Osteoblast (primary cell): ENCODE data around the gene ZNF467. TPM values are rescaled to one million over a fixed set of nuclear protein-coding genes. Genes with fewer than 3 reads are reported as not detected.

Experiments used
- DNase-seq: peaks from one replicate; pipeline ENCODE4 v3.0.0; 2011; ENCODE audit warnings: low spot score, mixed read lengths; ENCODE audit not compliant: insufficient read length; ENCODE audit errors: missing footprints
- H2AFZ ChIP-seq: 2 replicates; pipeline ENCODE4 v1.6.0; 2011; ENCODE audit warnings: mild to moderate bottlenecking, low read length
- H3K27ac ChIP-seq: 2 replicates; pipeline ENCODE4 v1.5.1; 2011; ENCODE audit warnings: mild to moderate bottlenecking, low read depth, low read length, moderate library complexity
- H3K27me3 ChIP-seq: 2 replicates; pipeline ENCODE4 v1.6.0; 2012; ENCODE audit warnings: mild to moderate bottlenecking, control low read depth, inconsistent platforms, low read length, moderate library complexity; ENCODE audit not compliant: insufficient read depth
- H3K36me3 ChIP-seq: 2 replicates; pipeline ENCODE4 v1.5.1; 2011; ENCODE audit warnings: mild to moderate bottlenecking, low read length, control low read depth, moderate library complexity; ENCODE audit not compliant: insufficient read depth
- H3K4me1 ChIP-seq: 2 replicates; pipeline ENCODE4 v1.5.1; 2011; ENCODE audit warnings: mild to moderate bottlenecking, low read length, control low read depth, moderate library complexity; ENCODE audit not compliant: insufficient read depth
- H3K4me2 ChIP-seq: 2 replicates; pipeline ENCODE4 v1.6.0; 2011; ENCODE audit warnings: mild to moderate bottlenecking, low read length; ENCODE audit not compliant: insufficient read depth
- H3K4me3 ChIP-seq: fragments of 200-600 bp; sonication (generic); 3 replicates; pipeline ENCODE4 v1.5.1; 2012; ENCODE audit warnings: mild to moderate bottlenecking, low read length, inconsistent platforms; ENCODE audit not compliant: insufficient read depth
- H3K79me2 ChIP-seq: 2 replicates; pipeline ENCODE4 v1.6.0; 2012; ENCODE audit warnings: mild to moderate bottlenecking, low read length, control low read depth, inconsistent platforms; ENCODE audit not compliant: insufficient read depth
- H3K9me3 ChIP-seq: 2 replicates; pipeline ENCODE4 v1.5.1; 2011; ENCODE audit warnings: low read depth, low read length, control low read depth
- H4K20me1 ChIP-seq: 2 replicates; pipeline ENCODE4 v1.6.0; 2012; ENCODE audit warnings: mild to moderate bottlenecking, low read length, control low read depth; ENCODE audit not compliant: insufficient read depth
- CTCF ChIP-seq: IDR thresholded peaks from 2 replicates; pipeline ENCODE4 v1.5.1; 2011; ENCODE audit warnings: mild to moderate bottlenecking, low read depth, low read length, moderate library complexity; ENCODE audit errors: extremely low read depth
- total RNA-seq: library from RNA; depleted of rRNA; stranded (reverse); fragments of >200 nt; gene quantifications from 2 replicates; pipeline ENCODE4 v1.2.3, GENCODE V29; 2012

ZNF467 gene
- total RNA-seq, 1 donor, result not detected

- DNase-seq, result peak; percentile 75
- H3K27ac ChIP-seq, result no peak overlapping the region
- H3K9me3 ChIP-seq, result no peaks in the 10 kb centered on the region
- no peaks in the 10 kb centered on the region for H4K20me1 ChIP-seq
- peaks cover 8% of the 10 kb centered on the region for H3K27me3 ChIP-seq
- H3K4me3 ChIP-seq, result peak overlapping the region; percentile 53
- H3K79me2 ChIP-seq, result no peaks in the 10 kb centered on the region
- no peaks in the 10 kb centered on the region for H3K36me3 ChIP-seq
- H2AFZ ChIP-seq, result peak overlapping the region; percentile 90
- peak overlapping the region; percentile 76 for H3K4me2 ChIP-seq
- H3K4me1 ChIP-seq, result peaks cover 6% of the 10 kb centered on the region
- no peak for TF ChIP-seq CTCF
These were observed 31.8 kb downstream of the ZNF467 start for GRCh38 chr7:149741629-149742028.

GRCh38 chr7:149736478-149737360, 36.7 kb downstream of the ZNF467 start:
- Histone ChIP-seq H3K36me3 (no peaks in the 10 kb centered on the region), H3K27me3 (peaks cover 14% of the 10 kb centered on the region), H2AFZ (no peak overlapping the region), H3K4me2 (no peak overlapping the region), H3K4me1 (peaks cover 2% of the 10 kb centered on the region), H4K20me1 (no peaks in the 10 kb centered on the region), H3K79me2 (no peaks in the 10 kb centered on the region), H3K27ac (no peak overlapping the region), H3K9me3 (no peaks in the 10 kb centered on the region), H3K4me3 (no peak overlapping the region)
- no peak for TF ChIP-seq CTCF
- peak; percentile 78 for DNase-seq

- Histone ChIP-seq H3K36me3 (no peaks in the 10 kb centered on the region), H3K4me2 (no peak overlapping the region), H2AFZ (no peak overlapping the region), H3K4me3 (no peak overlapping the region), H3K27ac (no peak overlapping the region), H3K79me2 (no peaks in the 10 kb centered on the region), H3K4me1 (no peaks in the 10 kb centered on the region), H3K9me3 (no peaks in the 10 kb centered on the region), H4K20me1 (no peaks in the 10 kb centered on the region), H3K27me3 (peaks cover 14% of the 10 kb centered on the region)
- TF ChIP-seq CTCF, result no peak
- peak; percentile 32 for DNase-seq
These were observed 37.5 kb downstream of the ZNF467 start for GRCh38 chr7:149735779-149736477.

GRCh38 chr7:149735181-149735602, 38.2 kb downstream of the ZNF467 start:
- H3K9me3 ChIP-seq, result no peaks in the 10 kb centered on the region
- H4K20me1 ChIP-seq, result no peaks in the 10 kb centered on the region
- no peaks in the 10 kb centered on the region for H3K4me1 ChIP-seq
- peaks cover 14% of the 10 kb centered on the region for H3K27me3 ChIP-seq
- no peak overlapping the region for H2AFZ ChIP-seq
- no peaks in the 10 kb centered on the region for H3K36me3 ChIP-seq
- H3K79me2 ChIP-seq, result no peaks in the 10 kb centered on the region
- no peak overlapping the region for H3K4me3 ChIP-seq
- no peak overlapping the region for H3K4me2 ChIP-seq
- no peak overlapping the region for H3K27ac ChIP-seq
- DNase-seq, result peak; percentile 36
- TF ChIP-seq CTCF, result no peak
